Activated T-helper 2 cell treated with anti-CD3 and anti-CD28 coated beads, Interferon-gamma antibody, Interleukin-2, Interleukin-4, amounts not matched to agents 10 μg/mL and 5 μg/mL and 100 μg/mL, durations not matched to agents 14 hours and 24 hours and 36 hours (primary cell): ENCODE data around the gene LRP2. TPM values are rescaled to one million over a fixed set of nuclear protein-coding genes. Genes with fewer than 3 reads are reported as not detected.

Source experiments
- DNase-seq: peaks from one replicate; pipeline ENCODE4 v3.0.0; 2021; ENCODE audit warnings: low spot score
- H3K27ac Mint-ChIP-seq: one replicate; pipeline ENCODE4 v1.8.0; 2021; ENCODE audit warnings: mixed read lengths
- H3K27me3 Mint-ChIP-seq: one replicate; pipeline ENCODE4 v1.8.0; 2021; ENCODE audit warnings: low read depth, mixed read lengths
- H3K36me3 Mint-ChIP-seq: one replicate; pipeline ENCODE4 v1.8.0; 2021; ENCODE audit warnings: low read depth, mixed read lengths
- H3K4me1 Mint-ChIP-seq: one replicate; pipeline ENCODE4 v1.8.0; 2021; ENCODE audit warnings: low read depth, mixed read lengths
- H3K4me3 Mint-ChIP-seq: one replicate; pipeline ENCODE4 v1.8.0; 2021; ENCODE audit warnings: low read depth, mild to moderate bottlenecking, moderate library complexity, mixed read lengths
- H3K9me3 Mint-ChIP-seq: one replicate; pipeline ENCODE4 v1.8.0; 2021; ENCODE audit warnings: mixed read lengths
- intact Hi-C: fragments of 100-400 bp; cut with micrococcal nuclease; formaldehyde crosslinking; loops from one replicate; pipeline ENCODE4 v1.15.1; 2023
- total RNA-seq: library from RNA; stranded (reverse); gene quantifications from 2 replicates; pipeline ENCODE4 v1.2.3, GENCODE V29; 2022

The LRP2 gene
- total RNA-seq, 1 donor from 2014 or later: 0.46 TPM

- peaks cover 18% of the 10 kb centered on the region for H3K27me3 Mint-ChIP-seq
- no peak for DNase-seq
- H3K36me3 Mint-ChIP-seq: no peaks in the 10 kb centered on the region
- no peaks in the 10 kb centered on the region for H3K4me1 Mint-ChIP-seq
- no peak overlapping the region for H3K27ac Mint-ChIP-seq
- H3K4me3 Mint-ChIP-seq: no peak overlapping the region
- intact Hi-C loops: no loop called here
- no peaks in the 10 kb centered on the region for H3K9me3 Mint-ChIP-seq
These were observed 196.5 kb downstream of the LRP2 start for GRCh38 chr2:169165791-169166190.

DNA sequence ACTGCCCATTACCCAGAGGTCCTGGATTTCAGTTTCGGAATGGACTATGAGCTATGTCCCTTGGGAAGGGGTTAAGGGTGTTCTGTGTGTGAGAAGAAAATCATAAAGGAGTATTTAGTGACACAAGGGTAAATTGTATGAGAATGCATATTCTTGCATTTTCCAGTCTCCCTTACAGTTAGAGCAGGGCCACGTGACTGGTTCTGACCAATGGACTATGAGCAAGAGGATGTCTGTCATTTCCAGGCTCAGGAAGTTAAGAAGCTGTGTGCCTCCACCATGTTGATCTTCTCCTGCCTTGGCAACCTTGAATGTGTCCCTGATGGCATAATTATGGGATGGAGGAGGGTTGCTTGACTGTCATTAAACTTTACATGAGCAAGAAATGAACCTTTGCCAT lies 198.0 kb downstream of the LRP2 start:
- intact Hi-C loops: no loop called here
- Mint-ChIP-seq H3K27me3 (peaks cover 17% of the 10 kb centered on the region), H3K9me3 (no peaks in the 10 kb centered on the region), H3K4me3 (no peak overlapping the region), H3K27ac (no peak overlapping the region), H3K4me1 (no peaks in the 10 kb centered on the region), H3K36me3 (no peaks in the 10 kb centered on the region)
- DNase-seq: no peak

DNA sequence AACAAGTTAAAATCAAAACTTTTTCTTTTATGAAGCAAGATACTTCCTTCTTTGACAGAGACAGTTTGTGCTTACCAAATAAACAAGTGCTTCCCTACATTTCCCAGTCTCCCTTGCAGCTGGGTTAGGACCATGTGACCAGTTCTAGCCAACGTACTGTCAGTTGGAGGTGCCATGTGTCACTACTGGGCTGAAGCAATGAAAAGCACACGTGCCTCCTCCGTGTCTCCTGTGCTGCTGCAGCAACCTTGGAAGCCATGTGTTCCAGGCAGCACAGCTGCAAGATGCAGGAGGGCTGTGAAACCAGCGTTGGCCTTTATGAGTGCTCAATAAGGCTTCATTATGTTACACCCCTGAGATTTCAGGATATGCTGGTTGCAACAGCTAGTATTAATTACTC lies 199.7 kb downstream of the LRP2 start:
- Mint-ChIP-seq H3K27ac (no peak overlapping the region), H3K9me3 (no peaks in the 10 kb centered on the region), H3K4me3 (no peak overlapping the region), H3K27me3 (peaks cover 22% of the 10 kb centered on the region), H3K36me3 (no peaks in the 10 kb centered on the region), H3K4me1 (no peaks in the 10 kb centered on the region)
- no peak for DNase-seq
- intact Hi-C loops: no loop called here

GRCh38 chr2:169160926-169161481 lies 201.3 kb downstream of the LRP2 start:
- intact Hi-C loops: no loop called here
- Mint-ChIP-seq H3K9me3 (no peaks in the 10 kb centered on the region), H3K36me3 (no peaks in the 10 kb centered on the region), H3K4me3 (no peak overlapping the region), H3K27ac (no peak overlapping the region), H3K27me3 (peaks cover 19% of the 10 kb centered on the region), H3K4me1 (no peaks in the 10 kb centered on the region)
- no peak for DNase-seq

- Mint-ChIP-seq H3K4me1 (no peaks in the 10 kb centered on the region), H3K4me3 (no peak overlapping the region), H3K36me3 (no peaks in the 10 kb centered on the region), H3K27me3 (peaks cover 15% of the 10 kb centered on the region), H3K27ac (no peak overlapping the region), H3K9me3 (no peaks in the 10 kb centered on the region)
- no peak for DNase-seq
- intact Hi-C loops: no loop called here
These were observed 202.6 kb downstream of the LRP2 start for GRCh38 chr2:169159686-169160085.

- intact Hi-C loops: no loop called here
- no peaks in the 10 kb centered on the region for H3K9me3 Mint-ChIP-seq
- DNase-seq: no peak
- no peaks in the 10 kb centered on the region for H3K4me1 Mint-ChIP-seq
- peaks cover 17% of the 10 kb centered on the region for H3K27me3 Mint-ChIP-seq
- no peak overlapping the region for H3K27ac Mint-ChIP-seq
- no peak overlapping the region for H3K4me3 Mint-ChIP-seq
- H3K36me3 Mint-ChIP-seq: no peaks in the 10 kb centered on the region
These were observed 203.5 kb downstream of the LRP2 start for GRCh38 chr2:169158874-169159273.

DNA sequence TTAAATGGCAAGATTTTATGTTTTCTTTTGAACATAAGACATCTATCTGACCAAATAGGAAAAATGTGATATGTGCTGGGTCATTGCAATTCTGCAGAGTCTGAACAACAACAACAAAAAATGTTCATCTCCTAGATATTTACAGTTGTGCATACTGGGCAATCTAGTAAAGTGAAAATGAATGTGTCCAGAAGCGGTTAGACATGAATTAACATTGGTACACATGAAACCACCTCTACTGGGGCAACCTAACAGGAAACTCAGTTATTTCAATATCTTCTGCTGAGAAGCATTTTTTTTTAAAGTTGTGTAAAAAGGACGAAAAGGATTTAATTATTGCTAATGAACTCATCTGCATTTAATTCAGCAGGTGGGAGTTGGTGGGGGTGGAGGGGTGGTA lies 216.1 kb downstream of the LRP2 start:
- Mint-ChIP-seq H3K4me3 (no peak overlapping the region), H3K9me3 (no peaks in the 10 kb centered on the region), H3K4me1 (no peaks in the 10 kb centered on the region), H3K27ac (no peak overlapping the region), H3K36me3 (no peaks in the 10 kb centered on the region), H3K27me3 (peaks cover 7% of the 10 kb centered on the region)
- intact Hi-C loops: no loop called here
- no peak for DNase-seq

GRCh38 chr2:169143998-169144397 lies 218.3 kb downstream of the LRP2 start:
- Mint-ChIP-seq H3K9me3 (no peaks in the 10 kb centered on the region), H3K36me3 (no peaks in the 10 kb centered on the region), H3K27ac (no peak overlapping the region), H3K4me1 (no peaks in the 10 kb centered on the region), H3K4me3 (no peak overlapping the region), H3K27me3 (peaks cover 5% of the 10 kb centered on the region)
- intact Hi-C loops: no loop called here
- DNase-seq: no peak

DNA sequence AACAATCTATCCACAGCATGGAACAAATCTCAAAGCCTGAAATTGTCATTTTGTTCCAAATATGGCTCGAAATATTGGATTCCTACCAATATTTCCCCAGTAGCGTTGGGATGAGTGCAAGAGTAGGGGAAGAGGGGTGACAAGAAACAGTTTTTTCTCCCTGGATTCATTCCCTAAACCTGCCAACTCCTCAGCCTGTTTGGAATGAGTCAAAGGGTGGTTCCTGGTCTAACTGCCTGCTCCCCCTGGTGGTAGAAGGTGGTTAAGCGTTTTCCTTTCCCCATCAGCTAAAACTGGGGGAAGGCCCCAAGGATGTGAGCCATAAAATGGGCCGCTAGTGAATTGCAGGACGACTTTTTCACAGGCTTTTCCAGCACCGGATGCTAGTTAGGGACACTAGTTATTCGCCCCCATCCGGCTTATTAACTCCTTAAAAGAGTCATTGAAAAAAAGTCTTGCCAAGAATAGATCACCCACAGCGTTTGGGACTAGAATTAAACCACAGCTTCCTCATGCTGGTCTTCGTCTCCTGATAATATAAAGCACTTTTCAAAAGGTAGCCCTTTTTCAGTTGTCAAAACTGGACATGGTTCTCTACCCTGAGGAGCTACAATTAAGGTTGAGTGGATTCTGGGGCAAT lies 220.5 kb downstream of the LRP2 start:
- Mint-ChIP-seq H3K9me3 (no peaks in the 10 kb centered on the region), H3K27me3 (peaks cover 4% of the 10 kb centered on the region), H3K27ac (no peak overlapping the region), H3K36me3 (no peaks in the 10 kb centered on the region), H3K4me1 (no peaks in the 10 kb centered on the region), H3K4me3 (no peak overlapping the region)
- intact Hi-C loops: loop anchor here (1.0 to 2.0 kb wide), 2 partner anchors 31 to 181 kb away; no protein-coding TSS in a partner anchor
- peak; percentile 26 for DNase-seq

- Mint-ChIP-seq H3K4me3 (no peak overlapping the region), H3K36me3 (no peaks in the 10 kb centered on the region), H3K9me3 (no peaks in the 10 kb centered on the region), H3K27me3 (peaks cover 4% of the 10 kb centered on the region), H3K4me1 (no peaks in the 10 kb centered on the region), H3K27ac (no peak overlapping the region)
- no peak for DNase-seq
- intact Hi-C loops: loop anchor here (2.0 kb wide), 1 partner anchor 29 kb away; no protein-coding TSS in a partner anchor
These were observed 222.2 kb downstream of the LRP2 start for GRCh38 chr2:169139993-169140767.

DNA sequence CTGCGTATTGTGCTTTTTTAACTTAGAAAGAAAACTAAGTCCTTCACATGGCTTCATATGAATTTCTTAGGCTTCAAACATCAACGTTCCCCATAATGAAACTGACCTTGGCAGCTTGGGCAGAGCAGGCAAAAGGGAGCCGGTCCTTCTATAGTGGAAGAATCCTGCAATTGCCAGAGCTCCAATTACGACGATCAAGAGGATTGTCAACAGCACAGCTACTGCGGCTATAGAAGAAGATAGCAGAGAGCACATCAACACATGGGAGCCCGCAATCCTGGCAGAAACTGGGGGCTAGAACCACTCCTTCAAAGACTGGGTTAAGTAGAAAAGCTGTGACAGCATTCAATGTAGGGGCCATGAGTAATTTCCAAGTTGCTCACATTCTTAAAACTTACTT lies 223.2 kb downstream of the LRP2 start:
- Mint-ChIP-seq H3K36me3 (no peaks in the 10 kb centered on the region), H3K27ac (no peak overlapping the region), H3K9me3 (no peaks in the 10 kb centered on the region), H3K27me3 (peaks cover 4% of the 10 kb centered on the region), H3K4me1 (no peaks in the 10 kb centered on the region), H3K4me3 (no peak overlapping the region)
- DNase-seq: no peak
- intact Hi-C loops: no loop called here

- intact Hi-C loops: no loop called here
- H3K4me3 Mint-ChIP-seq: no peak overlapping the region
- no peaks in the 10 kb centered on the region for H3K9me3 Mint-ChIP-seq
- no peaks in the 10 kb centered on the region for H3K36me3 Mint-ChIP-seq
- H3K4me1 Mint-ChIP-seq: no peaks in the 10 kb centered on the region
- no peak for DNase-seq
- no peak overlapping the region for H3K27ac Mint-ChIP-seq
- H3K27me3 Mint-ChIP-seq: peaks cover 3% of the 10 kb centered on the region
These were observed 224.4 kb downstream of the LRP2 start for GRCh38 chr2:169137924-169138323.

- H3K36me3 Mint-ChIP-seq: no peaks in the 10 kb centered on the region
- no peaks in the 10 kb centered on the region for H3K9me3 Mint-ChIP-seq
- no peak for DNase-seq
- intact Hi-C loops: no loop called here
- peaks cover 6% of the 10 kb centered on the region for H3K27me3 Mint-ChIP-seq
- H3K4me1 Mint-ChIP-seq: no peaks in the 10 kb centered on the region
- H3K27ac Mint-ChIP-seq: no peak overlapping the region
- H3K4me3 Mint-ChIP-seq: no peak overlapping the region
These were observed 225.3 kb downstream of the LRP2 start for GRCh38 chr2:169136885-169137534.
